Measurements from ENCODE around the gene CD207.

DNA sequence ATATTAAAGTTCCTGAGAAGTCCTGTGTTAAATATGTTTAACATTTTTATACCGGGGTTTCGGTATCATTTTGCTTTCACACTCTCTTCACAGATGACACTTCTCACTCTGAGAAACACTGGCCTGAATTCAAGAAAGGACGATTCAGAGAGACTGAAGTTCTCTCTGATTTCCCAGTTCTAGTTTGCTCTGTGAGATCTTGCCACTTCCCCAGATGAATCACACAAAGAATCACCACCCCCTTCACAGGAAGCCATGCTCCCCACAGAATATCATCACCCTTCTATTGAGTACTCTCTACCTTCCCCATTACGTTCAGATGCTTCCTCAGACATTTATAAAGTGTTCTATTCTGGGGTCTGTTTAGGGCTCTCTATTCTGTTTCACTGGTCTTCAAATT lies 16.1 kb upstream of the CD207 start:
- TF ChIP-seq CTCF (IDR thresholded peaks at IDR 0.05; ENCODE audit: low read depth, low read length, missing input control) (no peak), TAF1 (conservative IDR thresholded peaks at IDR 0.05) (no peak), YY1 (IDR thresholded peaks at IDR 0.05) (no peak)

Measured in liver (tissue), 3 donors.